ENCODE results near the gene LIPA.
"Not testable (repeated sequence)": the region's sequence is repeated elsewhere in the genome, so short reads cannot be mapped to it uniquely, and the experiment has no call there.

Gene LIPA

DNA sequence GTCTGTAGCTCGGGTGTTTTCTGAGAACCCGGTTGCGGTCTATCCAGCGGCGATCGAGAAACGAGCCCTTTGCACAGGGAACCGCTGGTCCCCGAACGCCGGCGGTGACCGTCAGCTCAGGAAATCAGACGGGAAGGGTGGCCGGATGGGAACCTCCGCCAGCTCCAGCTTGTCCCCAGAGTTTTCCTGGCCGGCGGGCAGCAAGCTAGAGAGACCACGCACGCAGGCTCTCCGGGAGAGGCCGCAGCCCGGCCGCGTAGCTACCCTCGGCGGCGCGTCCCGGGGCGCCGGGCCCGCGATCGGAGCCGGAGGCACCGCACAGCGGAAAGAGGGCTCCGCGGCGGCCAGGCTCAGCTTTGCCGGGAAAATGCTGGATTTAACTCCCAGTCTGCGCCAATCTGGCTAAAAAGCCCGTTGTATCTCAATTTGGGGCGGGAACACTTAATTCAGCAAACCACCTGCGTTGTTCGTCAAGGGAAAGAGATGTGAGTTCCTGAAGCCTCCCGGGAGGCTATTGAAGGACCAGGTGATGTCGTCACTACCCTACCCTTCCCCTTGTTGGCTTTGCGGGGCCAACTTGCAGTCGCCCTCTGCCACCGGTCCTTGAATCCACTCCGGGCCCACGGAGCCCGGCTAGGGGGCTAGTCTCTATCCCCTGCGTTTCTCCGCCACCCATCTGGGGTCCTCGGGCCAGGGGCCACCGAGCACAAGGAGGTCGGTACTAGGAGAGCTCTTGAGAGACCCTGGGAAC, 43.6 kb downstream of the LIPA start:
- DNase-seq (ENCODE audit: low read depth in 2 of 2) = no peak

DNA sequence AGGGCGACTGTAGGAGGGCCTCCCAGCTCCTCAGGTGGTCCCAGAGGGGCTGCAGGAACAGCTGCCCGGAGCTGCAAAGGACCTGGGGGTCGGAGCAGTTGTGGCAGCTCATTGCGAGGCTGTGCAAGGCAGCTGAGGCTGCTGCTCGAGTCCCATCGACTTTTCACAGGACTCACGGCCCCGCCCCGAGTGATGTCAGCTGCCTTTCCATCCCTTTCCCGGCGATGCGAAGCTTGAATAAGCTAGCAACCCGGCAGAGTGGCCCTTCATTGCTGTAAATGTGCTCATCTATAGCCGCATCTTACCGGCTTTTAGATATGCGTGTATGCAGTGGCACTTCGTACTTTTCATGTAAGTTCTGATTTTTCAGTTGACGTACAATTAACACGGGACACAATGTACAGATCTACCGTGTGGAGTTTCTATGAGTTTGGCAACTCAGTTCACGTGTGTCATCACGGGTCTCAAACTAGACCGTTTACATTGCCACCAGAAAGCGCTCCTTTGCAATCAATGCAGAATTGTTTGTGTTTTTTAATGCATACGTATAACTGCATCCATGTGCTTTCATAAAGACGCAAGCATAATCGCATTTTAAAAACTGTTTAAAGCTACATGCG, 44.3 kb downstream of the LIPA start, which contains the start of gene CH25H:
Gene CH25H, minus strand, starts transcription at position 137 of the 620 bp plus-strand sequence. Its CDS starts 25 bp downstream, at position 112.
- DNase-seq (ENCODE audit: low read depth in 2 of 2) = peak; percentile 23 to 32

DNA sequence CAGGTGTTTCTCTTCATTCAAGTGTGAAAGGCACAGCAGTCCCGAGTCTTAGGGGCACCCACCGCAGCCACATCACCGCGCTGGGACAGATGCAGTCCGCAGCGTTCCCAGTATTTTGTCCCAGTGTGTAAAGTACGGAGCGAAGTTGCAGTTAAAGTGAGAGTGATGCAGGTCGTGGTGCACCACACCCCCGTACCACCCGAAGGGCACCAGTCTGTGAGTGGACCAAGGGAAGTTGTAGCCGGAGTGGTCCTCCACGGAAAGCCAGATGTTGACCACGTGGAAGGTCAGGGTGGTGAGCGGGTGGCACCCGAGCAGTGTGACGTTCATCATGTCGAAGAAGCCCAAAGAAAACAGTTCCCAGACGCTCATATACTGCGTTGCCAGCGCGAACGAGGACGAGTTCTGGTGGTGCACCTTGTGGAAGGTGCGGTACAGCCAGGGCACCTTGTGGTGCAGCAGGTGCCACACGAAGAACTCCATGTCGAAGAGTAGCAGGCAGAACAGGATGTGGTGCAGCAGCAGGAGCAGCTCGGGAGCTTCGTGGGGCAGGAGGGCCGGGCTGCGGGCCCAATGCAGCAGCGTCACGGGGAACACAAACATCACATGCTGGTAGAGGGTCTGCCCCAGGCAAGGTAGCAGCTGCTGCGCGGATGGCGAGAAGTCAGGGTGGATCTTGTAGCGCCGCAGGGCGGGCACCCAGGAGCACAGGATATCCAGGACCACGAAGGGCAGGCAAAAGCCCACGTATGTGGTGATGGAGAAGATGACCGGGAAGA, 45.0 kb downstream of the LIPA start:
- no peak for DNase-seq (ENCODE audit: low read depth in 2 of 2)

DNA sequence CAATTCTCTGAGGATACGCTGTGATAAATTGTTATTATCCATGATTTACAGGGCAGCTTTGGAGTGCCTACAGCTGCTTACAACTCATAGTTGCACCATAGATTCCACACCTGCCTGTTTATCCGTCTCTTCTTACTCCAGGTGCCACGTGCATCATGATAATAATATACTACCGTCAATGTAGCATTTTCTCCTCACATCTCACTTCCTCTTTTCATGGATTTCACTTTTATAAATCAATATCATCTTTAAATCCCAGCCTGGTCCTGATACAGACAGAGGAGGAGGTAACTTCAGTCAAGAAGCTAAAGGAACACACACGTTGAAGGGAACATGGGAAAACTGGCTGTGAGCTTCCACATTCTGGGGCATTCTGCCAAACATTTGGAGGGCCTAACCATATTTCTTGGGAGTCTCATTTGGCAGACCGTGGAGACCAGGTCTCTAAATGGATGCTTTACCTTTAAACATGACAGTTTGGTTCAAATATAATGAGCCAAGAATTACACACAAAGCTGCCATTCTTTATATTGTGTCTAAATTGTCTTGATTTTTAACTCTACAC, 46.9 kb downstream of the LIPA start:
- DNase-seq (ENCODE audit: low read depth in 2 of 2) = no peak

DNA sequence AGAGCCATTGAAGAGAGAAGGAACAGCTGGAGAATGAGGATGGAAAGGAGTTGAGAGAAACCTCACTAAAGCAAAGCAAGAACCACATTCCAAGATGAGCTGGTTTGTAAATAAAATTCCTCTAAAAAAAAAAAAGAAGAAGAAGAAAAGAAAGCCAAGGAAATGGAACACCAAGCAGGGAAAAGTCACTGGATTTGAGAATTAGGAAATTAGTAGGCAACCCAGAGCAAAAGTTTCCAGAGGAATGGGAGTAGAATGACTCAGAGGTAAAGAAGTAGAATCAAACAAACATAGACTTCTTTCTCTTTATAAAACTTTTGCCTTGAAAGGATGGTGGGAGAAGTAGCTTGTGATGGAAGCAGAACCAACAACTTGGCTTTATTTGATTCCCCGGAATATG, 48.3 kb downstream of the LIPA start:
- DNase-seq (ENCODE audit: low read depth in 2 of 2) = no peak

DNA sequence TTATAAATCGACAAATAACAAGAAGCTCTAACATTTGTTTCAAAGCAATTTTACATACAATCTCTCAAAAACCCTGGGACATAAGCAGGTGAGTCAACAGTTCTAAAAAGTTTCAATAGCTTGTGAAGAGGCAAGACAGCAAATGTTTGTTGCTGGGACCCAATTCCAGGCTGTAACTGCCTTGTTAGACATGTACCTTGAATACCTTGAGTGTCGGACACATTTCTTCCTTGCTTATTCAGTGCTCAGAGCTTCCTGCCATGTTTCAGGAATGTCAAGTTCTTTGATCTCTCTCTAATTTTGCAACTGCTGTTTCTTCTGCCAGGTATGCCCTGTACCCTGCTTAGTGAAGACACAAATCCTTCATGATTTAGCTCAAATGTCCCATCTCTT, 49.5 kb downstream of the LIPA start:
- DNase-seq (ENCODE audit: low read depth in 2 of 2) = no peak

DNA sequence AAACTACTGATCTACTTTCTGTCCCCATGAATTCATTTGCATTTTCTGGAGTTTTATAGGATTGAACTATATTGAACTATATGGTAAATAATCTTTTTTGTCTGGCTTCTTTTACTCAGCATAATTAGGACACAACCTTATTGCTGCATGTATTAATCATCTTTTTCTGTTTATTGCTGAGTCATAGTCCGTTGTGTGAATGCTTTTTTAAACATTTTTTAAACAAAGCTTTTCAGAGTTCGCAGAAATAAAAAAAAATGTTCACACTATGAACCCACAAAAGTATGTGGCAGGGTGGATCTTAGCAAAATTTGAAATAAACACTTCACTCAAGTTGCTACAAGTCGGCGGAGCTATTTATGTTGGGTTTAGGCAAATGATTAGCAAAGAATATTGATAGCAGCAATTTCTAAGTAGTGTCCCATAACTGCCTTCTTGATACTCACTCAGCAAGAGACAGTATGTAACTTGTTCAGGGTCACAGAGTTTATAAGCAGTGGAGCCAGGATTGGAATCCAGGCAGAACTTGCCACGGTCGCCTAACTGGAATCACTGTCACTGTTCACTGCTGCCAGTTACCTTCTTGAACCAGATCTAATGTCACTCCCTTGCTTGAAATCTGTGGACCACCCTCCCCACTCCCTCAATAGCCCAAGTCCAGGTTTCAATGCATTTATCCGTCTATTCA, 50.1 kb downstream of the LIPA start:
- DNase-seq (ENCODE audit: low read depth in 2 of 2) = no peak

DNA sequence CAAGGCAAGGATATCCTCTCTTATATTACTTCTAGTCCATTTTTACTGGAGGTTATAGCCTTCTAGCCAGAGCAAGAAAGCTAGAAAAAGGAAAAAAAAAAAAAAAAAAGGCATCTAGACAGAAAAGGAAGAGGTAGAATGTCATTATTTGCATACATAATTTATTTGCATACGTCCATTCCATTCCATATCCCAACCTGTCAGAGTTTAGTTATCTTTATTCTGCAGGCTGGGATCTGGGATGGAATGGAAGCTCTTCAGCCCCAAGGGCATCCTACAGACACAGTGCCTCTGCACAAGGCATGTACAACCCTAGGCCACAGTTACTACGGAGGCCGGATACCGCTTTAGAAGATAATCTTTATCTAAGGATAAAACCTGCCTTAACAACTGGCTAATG, 54.1 kb downstream of the LIPA start:
- no peak for DNase-seq (ENCODE audit: low read depth in 2 of 2)

DNA sequence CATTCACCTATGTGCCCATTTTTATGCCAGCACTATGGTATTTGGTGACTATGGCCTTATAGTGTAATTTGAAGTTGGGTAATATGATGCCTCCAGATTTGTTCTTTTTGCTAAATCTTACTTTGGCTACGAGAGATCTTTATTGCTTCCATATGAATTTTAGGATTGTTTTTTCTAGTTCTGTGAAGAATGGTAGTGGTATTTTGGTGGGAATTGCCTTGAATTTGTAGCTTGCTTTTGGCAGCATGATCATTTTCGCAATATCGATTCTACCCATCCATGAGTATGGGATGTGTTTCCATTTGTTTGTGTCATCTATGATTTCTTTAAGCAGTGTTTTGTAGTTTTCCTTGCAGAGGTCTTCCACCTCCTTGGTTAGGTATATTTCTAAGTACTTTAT, 60.3 kb downstream of the LIPA start:
- DNase-seq (ENCODE audit: low read depth in 2 of 2) = not testable (repeated sequence)

DNA sequence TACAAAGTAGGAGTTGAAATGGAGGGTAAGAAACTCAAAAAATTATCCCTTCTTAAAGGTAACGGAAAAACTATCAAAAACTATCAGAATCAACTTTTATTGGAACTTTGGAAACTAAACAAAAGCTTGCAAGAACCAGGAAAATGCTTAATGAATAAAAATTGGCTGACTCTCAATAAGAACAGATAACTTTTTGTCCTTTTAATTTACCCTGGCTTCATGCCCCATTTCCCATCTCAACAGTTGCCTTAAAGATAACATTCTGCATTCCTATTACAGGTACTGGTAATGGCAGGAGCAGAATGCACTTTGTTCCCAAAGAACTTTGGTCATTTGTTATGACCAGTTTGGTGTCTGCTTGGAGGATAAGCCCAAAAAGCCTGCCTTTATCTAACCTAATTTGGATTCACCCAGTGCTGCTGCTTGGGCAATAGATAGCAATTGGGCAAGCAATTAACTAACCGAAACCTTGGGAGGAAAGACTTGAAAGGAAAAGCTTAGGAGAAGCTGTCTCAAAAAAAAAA, 62.3 kb downstream of the LIPA start:
- no peak for DNase-seq (ENCODE audit: low read depth in 2 of 2)

DNA sequence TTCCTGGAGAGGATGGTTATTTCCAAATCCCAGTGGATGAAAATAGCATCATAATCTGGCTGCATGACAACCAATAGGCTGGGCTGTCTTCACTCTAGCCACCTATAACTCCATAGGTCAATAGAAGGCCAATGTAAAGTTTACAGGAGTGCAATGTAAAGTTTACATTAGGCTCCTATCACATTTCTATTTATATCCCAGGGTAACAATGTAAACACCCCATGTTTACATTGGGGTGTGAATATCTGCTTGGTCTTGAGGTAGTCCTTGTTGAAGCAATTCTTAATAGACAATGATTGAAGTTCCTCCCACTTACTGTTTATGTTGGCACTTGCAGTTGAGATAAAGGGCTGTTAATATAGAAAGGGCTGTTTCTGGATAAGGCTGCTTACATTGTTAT, 65.9 kb downstream of the LIPA start:
- DNase-seq (ENCODE audit: low read depth in 2 of 2) = no peak

DNA sequence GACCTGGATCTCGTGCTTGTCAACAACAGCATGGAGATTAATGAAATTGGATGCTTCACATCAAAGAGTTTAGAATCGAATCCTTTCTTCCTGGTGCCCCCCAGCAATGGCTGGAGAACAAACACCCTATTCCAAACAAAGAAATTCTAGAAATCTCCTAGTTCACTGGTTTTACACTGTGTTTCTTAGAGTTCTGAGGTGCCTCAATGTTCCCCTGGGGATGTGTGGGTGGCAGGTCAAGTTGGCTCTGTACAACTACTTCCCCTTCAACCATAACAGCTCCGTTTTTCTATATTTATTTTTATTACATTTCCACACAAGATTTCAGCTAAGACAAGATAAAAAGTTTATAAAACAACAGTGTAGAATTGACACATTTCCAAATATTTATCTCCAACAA, 66.9 kb downstream of the LIPA start:
- no peak for DNase-seq (ENCODE audit: low read depth in 2 of 2)

DNA sequence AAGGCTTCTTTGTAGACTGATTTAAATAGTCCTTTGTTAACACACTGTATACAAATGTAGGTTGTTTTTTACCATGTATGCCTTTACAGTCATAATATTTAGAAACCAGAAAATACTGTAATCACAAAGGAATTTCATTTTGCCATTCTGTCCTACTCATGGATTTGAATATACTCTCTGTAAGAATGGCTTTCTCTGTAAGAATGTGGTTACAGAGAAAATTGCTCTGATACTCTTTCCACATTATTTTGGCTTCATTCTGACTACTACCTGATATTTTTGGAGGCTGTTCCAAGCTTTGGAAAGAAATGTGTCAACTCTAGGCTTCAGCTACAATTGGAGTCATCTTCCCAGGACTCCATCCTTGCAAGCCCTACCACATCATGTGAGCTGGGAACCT, 68.0 kb downstream of the LIPA start:
- no peak for DNase-seq (ENCODE audit: low read depth in 2 of 2)

DNA sequence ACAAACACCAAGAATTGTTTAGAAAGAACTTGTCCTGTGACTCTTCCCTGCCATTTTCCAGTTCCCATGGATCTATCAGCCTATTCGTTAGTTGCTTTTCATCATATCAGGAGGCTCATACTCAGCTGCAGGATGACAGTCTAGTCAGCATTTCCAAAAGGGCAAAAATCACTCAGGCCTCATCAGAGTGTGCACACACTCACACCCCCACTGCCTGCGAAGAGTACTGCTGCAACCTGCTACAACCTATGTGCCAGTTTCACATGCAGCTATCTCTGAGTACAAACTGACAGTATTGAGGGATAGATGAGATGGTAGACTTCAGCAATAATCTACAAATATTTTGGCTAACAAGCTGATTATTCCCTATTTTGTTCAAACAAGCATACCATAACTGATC, 68.7 kb downstream of the LIPA start:
- DNase-seq (ENCODE audit: low read depth in 2 of 2) = no peak

DNA sequence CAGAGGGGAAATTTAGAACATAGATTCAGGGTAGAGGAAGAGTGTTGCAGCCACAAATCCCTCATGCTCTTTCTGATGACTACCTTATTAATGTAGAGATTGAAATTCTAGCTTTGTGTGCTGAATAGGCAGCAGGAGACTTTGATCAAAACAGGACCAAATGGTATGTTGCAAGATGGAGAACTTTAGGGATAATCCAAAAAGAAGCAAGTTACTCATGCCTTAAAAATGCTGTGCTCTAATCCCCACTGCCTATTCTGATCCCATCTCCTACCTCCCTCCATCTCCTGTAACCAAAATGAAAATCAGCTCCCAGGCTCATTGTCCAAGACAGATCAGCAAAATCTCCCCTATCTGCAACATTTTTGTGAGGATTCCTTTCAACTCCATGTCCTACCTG, 75.8 kb downstream of the LIPA start:
- no peak for DNase-seq (ENCODE audit: low read depth in 2 of 2)

DNA sequence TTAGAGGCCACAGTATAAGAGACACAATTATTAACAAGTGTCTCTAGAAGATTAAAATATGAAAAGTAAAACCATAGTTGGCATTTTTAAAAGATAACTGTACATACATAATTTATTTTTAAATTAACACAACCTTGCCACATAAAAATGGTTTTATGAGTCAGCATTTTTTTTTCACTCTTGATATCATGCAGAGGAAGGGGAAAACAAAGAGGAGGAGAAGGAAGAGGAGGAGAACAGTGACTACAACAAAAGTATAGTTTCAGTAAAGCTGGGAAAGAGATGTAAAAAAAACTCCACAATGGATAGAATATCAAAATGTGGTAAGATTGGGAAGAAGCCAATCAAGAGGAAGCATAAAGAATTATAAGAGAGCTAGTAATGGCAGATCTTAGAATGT, 78.5 kb downstream of the LIPA start:
- no peak for DNase-seq (ENCODE audit: low read depth in 2 of 2)

DNA sequence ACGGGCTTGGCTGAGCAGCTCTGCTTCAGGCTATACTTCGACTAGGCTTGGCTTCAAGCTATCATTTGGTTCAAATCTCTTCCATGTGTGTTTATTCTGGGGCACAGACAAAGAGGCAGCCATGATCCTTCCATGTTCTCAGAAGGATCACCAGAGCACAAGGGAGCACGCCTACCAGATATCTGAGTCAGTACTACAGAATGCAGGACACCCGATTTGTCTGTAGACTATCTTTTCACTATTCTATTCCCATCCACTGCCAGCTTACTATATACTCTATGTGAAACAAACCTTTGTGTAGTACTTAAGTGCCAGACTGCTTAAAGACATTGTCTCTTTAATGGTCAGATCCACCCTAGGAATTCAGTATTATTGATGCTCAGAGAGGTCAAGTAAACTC, 79.6 kb downstream of the LIPA start:
- no peak for DNase-seq (ENCODE audit: low read depth in 2 of 2)

DNA sequence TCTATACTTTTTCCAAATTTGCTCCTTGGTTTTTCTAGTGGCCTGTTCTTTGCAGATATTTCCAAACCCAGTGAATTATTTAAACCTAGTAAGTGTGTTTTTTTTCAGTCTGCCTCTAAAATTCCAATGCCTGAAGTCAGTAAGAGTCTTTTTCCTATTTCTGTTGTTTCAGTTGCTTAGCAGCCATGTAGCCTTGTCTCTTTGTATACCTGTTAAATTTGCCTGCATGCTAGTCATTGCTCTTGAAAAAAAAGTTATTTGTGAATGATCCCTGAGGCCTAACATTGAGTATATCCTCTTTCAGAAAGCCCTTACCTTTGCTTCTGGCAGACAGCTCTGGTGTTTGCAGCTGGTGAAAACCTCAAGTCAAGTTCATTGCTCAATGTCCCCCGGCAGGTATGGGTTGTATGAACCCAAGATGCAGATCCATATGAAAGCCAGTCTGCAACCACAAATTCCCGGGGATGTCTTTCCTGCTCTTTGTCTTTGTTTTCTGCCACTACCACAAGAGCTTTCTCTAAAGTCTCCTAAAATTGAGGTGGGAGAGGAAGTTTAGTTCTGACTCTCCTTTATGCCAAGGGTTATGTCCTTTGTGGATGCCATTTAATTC, 80.2 kb downstream of the LIPA start:
- no peak for DNase-seq (ENCODE audit: low read depth in 2 of 2)

DNA sequence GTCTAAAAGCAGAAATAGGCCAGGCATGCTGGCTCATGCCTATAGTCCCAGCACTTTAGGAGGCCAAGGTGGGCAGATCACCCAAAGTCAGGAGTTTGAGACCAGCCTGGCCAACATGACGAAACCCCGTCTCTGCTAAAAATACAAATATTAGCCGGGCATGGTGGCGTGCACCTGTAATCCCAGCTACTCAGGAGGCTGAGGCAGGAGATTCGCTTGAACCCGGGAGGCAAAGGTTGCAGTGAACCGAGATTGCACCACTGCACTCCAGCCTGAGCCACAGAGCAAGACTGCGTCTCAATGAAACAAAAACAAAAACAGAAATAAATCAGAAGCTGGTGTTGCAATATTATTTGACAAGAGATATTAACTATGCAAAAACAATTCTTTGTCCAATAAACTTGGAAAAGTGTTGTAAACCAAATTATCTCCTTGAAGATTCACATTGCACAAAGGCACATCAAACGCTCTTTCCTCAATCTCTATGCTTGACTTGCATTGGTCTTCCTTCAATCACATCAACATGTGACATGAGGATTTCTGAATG, 83.1 kb downstream of the LIPA start:
- DNase-seq (ENCODE audit: low read depth in 2 of 2) = not testable (repeated sequence)

DNA sequence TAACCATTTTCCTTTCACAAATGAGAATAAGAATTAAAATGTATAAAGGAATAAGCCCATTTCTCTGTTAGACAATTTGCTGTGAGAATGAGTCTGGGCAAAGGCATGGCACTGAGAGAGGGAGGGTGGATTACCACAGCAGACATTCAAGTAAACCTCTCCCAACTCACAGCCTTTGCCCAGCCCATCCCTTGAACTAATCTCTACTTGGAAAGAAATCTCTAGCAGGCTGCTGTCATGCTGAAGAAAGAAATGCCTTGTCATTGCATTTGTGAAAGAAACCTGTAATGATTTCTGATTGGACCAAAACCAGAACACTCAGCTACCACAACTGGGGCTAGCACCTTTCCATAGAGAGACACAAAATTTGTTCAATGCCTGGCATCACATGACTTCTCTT, 83.7 kb downstream of the LIPA start:
- DNase-seq (ENCODE audit: low read depth in 2 of 2) = no peak

DNA sequence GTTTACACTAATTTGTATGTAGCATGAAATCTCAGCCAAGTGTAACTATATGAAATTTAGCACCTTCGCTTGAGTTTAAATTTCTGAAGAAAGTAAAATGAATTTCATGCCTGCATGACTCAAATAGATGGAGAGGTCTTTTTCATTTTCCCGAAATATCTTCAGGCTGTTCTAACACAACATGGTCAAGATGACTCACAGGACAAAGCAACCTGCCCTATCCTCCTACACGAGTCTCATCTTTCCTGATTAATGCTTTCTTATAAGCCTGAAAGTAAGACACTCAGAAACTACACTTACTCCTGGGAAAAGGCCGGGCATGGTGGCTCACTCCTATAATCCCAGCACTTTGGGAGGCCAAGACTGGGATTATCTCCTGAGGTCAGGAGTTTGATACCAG, 85.7 kb downstream of the LIPA start:
- DNase-seq (ENCODE audit: low read depth in 2 of 2) = no peak
